ENCODE measurements around the gene COL19A1. TPM values are rescaled to one million over a fixed set of nuclear protein-coding genes. Genes with fewer than 3 reads are reported as not detected.

Gene COL19A1
- total and polyA plus RNA-seq, 2 experiments from 2014 or later = not detected

DNA sequence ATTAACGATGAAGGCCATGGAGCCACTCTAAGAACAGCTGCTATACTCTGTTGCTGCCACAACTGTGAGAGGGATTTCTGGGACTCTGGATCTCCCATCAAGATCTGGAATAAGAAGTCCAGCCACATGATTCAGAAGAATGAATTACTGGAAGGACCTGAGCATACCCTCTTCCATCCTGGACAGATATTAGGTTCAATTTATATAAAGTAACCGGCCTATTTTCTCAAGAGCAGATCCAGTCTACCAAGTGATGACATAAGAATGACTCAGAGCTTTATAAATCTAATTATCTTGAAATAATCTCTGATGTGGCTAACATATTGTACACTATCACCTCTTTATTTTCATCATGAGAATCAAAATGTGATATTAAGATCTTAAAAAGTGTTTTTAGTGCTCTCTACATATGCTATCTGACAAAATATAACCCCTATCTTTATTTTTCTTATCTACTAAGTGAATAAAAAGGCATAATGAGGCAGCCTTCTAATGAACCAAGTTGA is 391.5 kb downstream of the COL19A1 start:
- Histone ChIP-seq H3K27ac (ENCODE audit: low read depth) (no peak overlapping the region), H3K36me3 (ENCODE audit: insufficient read depth) (no peaks in the 10 kb centered on the region), H2AFZ (no peak overlapping the region), H3K4me1 (ENCODE audit: insufficient read depth) (no peaks in the 10 kb centered on the region), H3F3A (replicated peaks; ENCODE audit: low read depth) (no peaks in the 10 kb centered on the region), H3K79me2 (replicated peaks; ENCODE audit: insufficient read depth) (no peaks in the 10 kb centered on the region), H3K4me3 (no peak overlapping the region), H4K20me1 (replicated peaks; ENCODE audit: insufficient read depth) (no peaks in the 10 kb centered on the region), H3K4me2 (no peak overlapping the region), H3K9me2 (ENCODE audit: insufficient read depth) (no peaks in the 10 kb centered on the region), H3K27me3 (ENCODE audit: insufficient read depth) (no peaks in the 10 kb centered on the region)
- H3K4me3 Mint-ChIP-seq = no peak overlapping the region
- no peaks in the 10 kb centered on the region; the same call in 2 of the 3 replicates for H3K9me3 Mint-ChIP-seq
- H3K4me1 Mint-ChIP-seq = no peaks in the 10 kb centered on the region
- H3K27ac Mint-ChIP-seq = no peak overlapping the region
- H3K36me3 Mint-ChIP-seq (ENCODE audit: low read depth) = no peaks in the 10 kb centered on the region
- no peaks in the 10 kb centered on the region for H3K27me3 Mint-ChIP-seq (ENCODE audit: insufficient read depth, low read depth, poor library complexity)
- DNase-seq (ENCODE audit: low spot score) (no peak), ATAC-seq (no peak)
- TF ChIP-seq ZNF331 (CRISPR knock-in tag; IDR thresholded peaks at IDR 0.05; ENCODE audit: low read depth) (no peak), EZH2phosphoT487 (IDR thresholded peaks at IDR 0.05; ENCODE audit: unreplicated experiment) (no peak), NANOG (IDR thresholded peaks at IDR 0.05; ENCODE audit: borderline replicate concordance) (no peak), ZNF114 (CRISPR knock-in tag; IDR thresholded peaks at IDR 0.05) (no peak)
- TF ChIP-seq, protein P1, sequence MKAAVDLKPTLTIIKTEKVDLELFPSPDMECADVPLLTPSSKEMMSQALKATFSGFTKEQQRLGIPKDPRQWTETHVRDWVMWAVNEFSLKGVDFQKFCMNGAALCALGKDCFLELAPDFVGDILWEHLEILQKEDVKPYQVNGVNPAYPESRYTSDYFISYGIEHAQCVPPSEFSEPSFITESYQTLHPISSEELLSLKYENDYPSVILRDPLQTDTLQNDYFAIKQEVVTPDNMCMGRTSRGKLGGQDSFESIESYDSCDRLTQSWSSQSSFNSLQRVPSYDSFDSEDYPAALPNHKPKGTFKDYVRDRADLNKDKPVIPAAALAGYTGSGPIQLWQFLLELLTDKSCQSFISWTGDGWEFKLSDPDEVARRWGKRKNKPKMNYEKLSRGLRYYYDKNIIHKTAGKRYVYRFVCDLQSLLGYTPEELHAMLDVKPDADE (IDR thresholded peaks at IDR 0.05) = no peak

DNA sequence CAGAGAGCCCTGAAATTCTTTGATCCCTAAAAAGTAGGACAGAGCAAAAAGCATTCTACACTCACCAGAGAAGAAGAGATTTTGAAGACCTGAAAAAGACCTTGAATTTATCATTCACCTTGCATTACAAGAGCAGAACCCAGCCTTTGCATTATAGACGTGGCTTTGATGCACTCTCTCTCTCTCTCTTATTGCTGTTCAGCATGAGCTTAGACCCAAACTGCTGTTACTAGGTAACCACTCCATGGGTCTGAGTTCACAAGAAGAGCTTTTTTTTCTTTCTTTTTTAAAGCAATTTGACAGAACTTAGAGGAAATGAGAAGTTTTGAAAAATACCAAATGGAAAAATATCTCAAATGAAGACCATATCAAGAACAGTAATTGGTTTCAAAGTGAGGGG is 392.1 kb downstream of the COL19A1 start:
- Histone ChIP-seq H3K4me2 (no peak overlapping the region), H3K36me3 (ENCODE audit: insufficient read depth) (no peaks in the 10 kb centered on the region), H3K79me2 (replicated peaks; ENCODE audit: insufficient read depth) (no peaks in the 10 kb centered on the region), H4K20me1 (replicated peaks; ENCODE audit: insufficient read depth) (no peaks in the 10 kb centered on the region), H3K9me2 (ENCODE audit: insufficient read depth) (no peaks in the 10 kb centered on the region), H3K4me1 (ENCODE audit: insufficient read depth) (no peaks in the 10 kb centered on the region), H3K27ac (ENCODE audit: low read depth) (no peak overlapping the region), H3K4me3 (no peak overlapping the region), H3K27me3 (ENCODE audit: insufficient read depth) (no peaks in the 10 kb centered on the region), H3F3A (replicated peaks; ENCODE audit: low read depth) (no peaks in the 10 kb centered on the region), H2AFZ (no peak overlapping the region)
- no peaks in the 10 kb centered on the region for H3K27me3 Mint-ChIP-seq (ENCODE audit: insufficient read depth, low read depth, poor library complexity)
- ATAC-seq (no peak), DNase-seq (ENCODE audit: low spot score) (no peak)
- H3K27ac Mint-ChIP-seq = no peak overlapping the region
- no peak overlapping the region for H3K4me3 Mint-ChIP-seq
- H3K36me3 Mint-ChIP-seq (ENCODE audit: low read depth) = no peaks in the 10 kb centered on the region
- no peaks in the 10 kb centered on the region; the same call in 2 of the 3 replicates for H3K9me3 Mint-ChIP-seq
- no peaks in the 10 kb centered on the region for H3K4me1 Mint-ChIP-seq
- no peak for TF ChIP-seq CREB1 (CRISPR knock-in tag; IDR thresholded peaks at IDR 0.05; ENCODE audit: low read depth)
- TF ChIP-seq, protein P2, sequence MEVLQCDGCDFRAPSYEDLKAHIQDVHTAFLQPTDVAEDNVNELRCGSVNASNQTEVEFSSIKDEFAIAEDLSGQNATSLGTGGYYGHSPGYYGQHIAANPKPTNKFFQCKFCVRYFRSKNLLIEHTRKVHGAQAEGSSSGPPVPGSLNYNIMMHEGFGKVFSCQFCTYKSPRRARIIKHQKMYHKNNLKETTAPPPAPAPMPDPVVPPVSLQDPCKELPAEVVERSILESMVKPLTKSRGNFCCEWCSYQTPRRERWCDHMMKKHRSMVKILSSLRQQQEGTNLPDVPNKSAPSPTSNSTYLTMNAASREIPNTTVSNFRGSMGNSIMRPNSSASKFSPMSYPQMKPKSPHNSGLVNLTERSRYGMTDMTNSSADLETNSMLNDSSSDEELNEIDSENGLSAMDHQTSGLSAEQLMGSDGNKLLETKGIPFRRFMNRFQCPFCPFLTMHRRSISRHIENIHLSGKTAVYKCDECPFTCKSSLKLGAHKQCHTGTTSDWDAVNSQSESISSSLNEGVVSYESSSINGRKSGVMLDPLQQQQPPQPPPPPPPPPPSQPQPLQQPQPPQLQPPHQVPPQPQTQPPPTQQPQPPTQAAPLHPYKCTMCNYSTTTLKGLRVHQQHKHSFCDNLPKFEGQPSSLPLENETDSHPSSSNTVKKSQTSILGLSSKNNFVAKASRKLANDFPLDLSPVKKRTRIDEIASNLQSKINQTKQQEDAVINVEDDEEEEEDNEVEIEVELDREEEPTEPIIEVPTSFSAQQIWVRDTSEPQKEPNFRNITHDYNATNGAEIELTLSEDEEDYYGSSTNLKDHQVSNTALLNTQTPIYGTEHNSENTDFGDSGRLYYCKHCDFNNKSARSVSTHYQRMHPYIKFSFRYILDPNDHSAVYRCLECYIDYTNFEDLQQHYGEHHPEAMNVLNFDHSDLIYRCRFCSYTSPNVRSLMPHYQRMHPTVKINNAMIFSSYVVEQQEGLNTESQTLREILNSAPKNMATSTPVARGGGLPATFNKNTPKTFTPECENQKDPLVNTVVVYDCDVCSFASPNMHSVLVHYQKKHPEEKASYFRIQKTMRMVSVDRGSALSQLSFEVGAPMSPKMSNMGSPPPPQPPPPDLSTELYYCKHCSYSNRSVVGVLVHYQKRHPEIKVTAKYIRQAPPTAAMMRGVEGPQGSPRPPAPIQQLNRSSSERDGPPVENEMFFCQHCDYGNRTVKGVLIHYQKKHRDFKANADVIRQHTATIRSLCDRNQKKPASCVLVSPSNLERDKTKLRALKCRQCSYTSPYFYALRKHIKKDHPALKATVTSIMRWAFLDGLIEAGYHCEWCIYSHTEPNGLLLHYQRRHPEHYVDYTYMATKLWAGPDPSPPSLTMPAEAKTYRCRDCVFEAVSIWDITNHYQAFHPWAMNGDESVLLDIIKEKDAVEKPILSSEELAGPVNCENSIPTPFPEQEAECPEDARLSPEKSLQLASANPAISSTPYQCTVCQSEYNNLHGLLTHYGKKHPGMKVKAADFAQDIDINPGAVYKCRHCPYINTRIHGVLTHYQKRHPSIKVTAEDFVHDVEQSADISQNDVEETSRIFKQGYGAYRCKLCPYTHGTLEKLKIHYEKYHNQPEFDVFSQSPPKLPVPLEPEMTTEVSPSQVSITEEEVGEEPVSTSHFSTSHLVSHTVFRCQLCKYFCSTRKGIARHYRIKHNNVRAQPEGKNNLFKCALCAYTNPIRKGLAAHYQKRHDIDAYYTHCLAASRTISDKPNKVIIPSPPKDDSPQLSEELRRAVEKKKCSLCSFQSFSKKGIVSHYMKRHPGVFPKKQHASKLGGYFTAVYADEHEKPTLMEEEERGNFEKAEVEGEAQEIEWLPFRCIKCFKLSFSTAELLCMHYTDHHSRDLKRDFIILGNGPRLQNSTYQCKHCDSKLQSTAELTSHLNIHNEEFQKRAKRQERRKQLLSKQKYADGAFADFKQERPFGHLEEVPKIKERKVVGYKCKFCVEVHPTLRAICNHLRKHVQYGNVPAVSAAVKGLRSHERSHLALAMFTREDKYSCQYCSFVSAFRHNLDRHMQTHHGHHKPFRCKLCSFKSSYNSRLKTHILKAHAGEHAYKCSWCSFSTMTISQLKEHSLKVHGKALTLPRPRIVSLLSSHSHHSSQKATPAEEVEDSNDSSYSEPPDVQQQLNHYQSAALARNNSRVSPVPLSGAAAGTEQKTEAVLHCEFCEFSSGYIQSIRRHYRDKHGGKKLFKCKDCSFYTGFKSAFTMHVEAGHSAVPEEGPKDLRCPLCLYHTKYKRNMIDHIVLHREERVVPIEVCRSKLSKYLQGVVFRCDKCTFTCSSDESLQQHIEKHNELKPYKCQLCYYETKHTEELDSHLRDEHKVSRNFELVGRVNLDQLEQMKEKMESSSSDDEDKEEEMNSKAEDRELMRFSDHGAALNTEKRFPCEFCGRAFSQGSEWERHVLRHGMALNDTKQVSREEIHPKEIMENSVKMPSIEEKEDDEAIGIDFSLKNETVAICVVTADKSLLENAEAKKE (CRISPR knock-in tag; IDR thresholded peaks at IDR 0.05) = no peak
- no peak for TF ChIP-seq ZNF331 (CRISPR knock-in tag; IDR thresholded peaks at IDR 0.05; ENCODE audit: low read depth)
- TF ChIP-seq JUNB (IDR thresholded peaks at IDR 0.05; ENCODE audit: unreplicated experiment) = no peak
- TF ChIP-seq EZH2 (IDR thresholded peaks at IDR 0.05; ENCODE audit: low read depth, unreplicated experiment) = no peak
- TF ChIP-seq, protein P3, sequence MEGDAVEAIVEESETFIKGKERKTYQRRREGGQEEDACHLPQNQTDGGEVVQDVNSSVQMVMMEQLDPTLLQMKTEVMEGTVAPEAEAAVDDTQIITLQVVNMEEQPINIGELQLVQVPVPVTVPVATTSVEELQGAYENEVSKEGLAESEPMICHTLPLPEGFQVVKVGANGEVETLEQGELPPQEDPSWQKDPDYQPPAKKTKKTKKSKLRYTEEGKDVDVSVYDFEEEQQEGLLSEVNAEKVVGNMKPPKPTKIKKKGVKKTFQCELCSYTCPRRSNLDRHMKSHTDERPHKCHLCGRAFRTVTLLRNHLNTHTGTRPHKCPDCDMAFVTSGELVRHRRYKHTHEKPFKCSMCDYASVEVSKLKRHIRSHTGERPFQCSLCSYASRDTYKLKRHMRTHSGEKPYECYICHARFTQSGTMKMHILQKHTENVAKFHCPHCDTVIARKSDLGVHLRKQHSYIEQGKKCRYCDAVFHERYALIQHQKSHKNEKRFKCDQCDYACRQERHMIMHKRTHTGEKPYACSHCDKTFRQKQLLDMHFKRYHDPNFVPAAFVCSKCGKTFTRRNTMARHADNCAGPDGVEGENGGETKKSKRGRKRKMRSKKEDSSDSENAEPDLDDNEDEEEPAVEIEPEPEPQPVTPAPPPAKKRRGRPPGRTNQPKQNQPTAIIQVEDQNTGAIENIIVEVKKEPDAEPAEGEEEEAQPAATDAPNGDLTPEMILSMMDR (conservative IDR thresholded peaks at IDR 0.05; ENCODE audit: low read depth in 2 of 2) = no peak
- no peak for TF ChIP-seq ZNF114 (CRISPR knock-in tag; IDR thresholded peaks at IDR 0.05)
- TF ChIP-seq POLR2AphosphoS5 (IDR thresholded peaks at IDR 0.05; ENCODE audit: low read depth) = no peak
- no peak for TF ChIP-seq STAT1 (IDR thresholded peaks at IDR 0.05; ENCODE audit: unreplicated experiment)

Data from GM23338 (cell line).